Type B pancreatic cell (in vitro differentiated cells): Measurements from ENCODE around the gene PAQR7. TPM values are rescaled to one million over a fixed set of nuclear protein-coding genes. Genes with fewer than 3 reads are reported as not detected.

Experiments
- DNase-seq: peaks from one replicate; pipeline ENCODE4 v3.0.0; 2021; ENCODE audit warnings: mixed read lengths; ENCODE audit not compliant: unreplicated experiment; ENCODE audit errors: extremely low spot score
- H3K27ac Mint-ChIP-seq: 2 replicates; pipeline ENCODE4 v1.8.0; 2021; ENCODE audit warnings: mild to moderate bottlenecking, mixed read lengths
- H3K27me3 Mint-ChIP-seq: 2 replicates; pipeline ENCODE4 v1.8.0; 2021; ENCODE audit warnings: mixed read lengths
- H3K36me3 Mint-ChIP-seq: 2 replicates; pipeline ENCODE4 v1.8.0; 2021; ENCODE audit warnings: mixed read lengths
- H3K4me1 Mint-ChIP-seq: one replicate; pipeline ENCODE4 v1.8.0; 2021; ENCODE audit warnings: mixed read lengths; ENCODE audit not compliant: unreplicated experiment
- H3K4me3 Mint-ChIP-seq: 2 replicates; pipeline ENCODE4 v1.8.0; 2021; ENCODE audit warnings: mild to moderate bottlenecking, mixed read lengths
- H3K9me3 Mint-ChIP-seq: 2 replicates; pipeline ENCODE4 v1.8.0; 2021; ENCODE audit warnings: mixed read lengths
- CTCF ChIP-seq: fragments of 200-600 bp; sonication (generic); conservative IDR thresholded peaks from 2 replicates; pipeline ENCODE4 v1.5.0; 2021; ENCODE audit warnings: antibody characterized with exemption, mild to moderate bottlenecking
- total RNA-seq: library from RNA; stranded (reverse); gene quantifications from 2 replicates; pipeline ENCODE4 v1.2.1, GENCODE V29; 2021; ENCODE audit warnings: low replicate concordance

The PAQR7 gene
- total RNA-seq, 1 donor from 2014 or later, result 24.3 TPM

- no peak for DNase-seq
- Mint-ChIP-seq H3K36me3 (peaks cover 49% of the 10 kb centered on the region), H3K4me3 (no peak overlapping the region), H3K9me3 (no peaks in the 10 kb centered on the region), H3K27me3 (no peaks in the 10 kb centered on the region), H3K4me1 (peaks cover 51% of the 10 kb centered on the region), H3K27ac (no peak overlapping the region)
- no peak for TF ChIP-seq CTCF
Measured at GRCh38 chr1:25899792-25900191, 24.3 kb upstream of the PAQR7 start.

- Mint-ChIP-seq H3K4me3 (no peak overlapping the region), H3K27ac (peak overlapping the region; percentile 29)
Measured at GRCh38 chr1:25898223-25899015, 22.9 kb upstream of the PAQR7 start.

GRCh38 chr1:25897754-25898153 is 22.2 kb upstream of the PAQR7 start:
- no peak overlapping the region for H3K4me3 Mint-ChIP-seq
- no peak for TF ChIP-seq CTCF
- no peaks in the 10 kb centered on the region for H3K9me3 Mint-ChIP-seq
- H3K4me1 Mint-ChIP-seq, result peaks cover 43% of the 10 kb centered on the region
- peaks cover 35% of the 10 kb centered on the region for H3K36me3 Mint-ChIP-seq
- DNase-seq, result no peak
- H3K27me3 Mint-ChIP-seq, result no peaks in the 10 kb centered on the region
- H3K27ac Mint-ChIP-seq, result no peak overlapping the region

More at GRCh38 chr1:25898223-25899015, 22.9 kb upstream of the PAQR7 start:
- Mint-ChIP-seq H3K4me1 (peaks cover 44% of the 10 kb centered on the region), H3K27me3 (no peaks in the 10 kb centered on the region), H3K9me3 (no peaks in the 10 kb centered on the region), H3K36me3 (peaks cover 39% of the 10 kb centered on the region)
- DNase-seq, result no peak
- TF ChIP-seq CTCF, result no peak

GRCh38 chr1:25896266-25896665 is 20.8 kb upstream of the PAQR7 start:
- H3K27me3 Mint-ChIP-seq, result no peaks in the 10 kb centered on the region
- H3K4me1 Mint-ChIP-seq, result peaks cover 41% of the 10 kb centered on the region
- no peak for TF ChIP-seq CTCF
- peak overlapping the region; percentile 90 for H3K27ac Mint-ChIP-seq
- no peak overlapping the region for H3K4me3 Mint-ChIP-seq
- H3K36me3 Mint-ChIP-seq, result peaks cover 27% of the 10 kb centered on the region
- DNase-seq, result no peak
- H3K9me3 Mint-ChIP-seq, result no peaks in the 10 kb centered on the region

- H3K4me3 Mint-ChIP-seq, result peak overlapping the region; percentile 58
- peaks cover 37% of the 10 kb centered on the region for H3K4me1 Mint-ChIP-seq
- H3K27ac Mint-ChIP-seq, result peak overlapping the region; percentile 90
- H3K27me3 Mint-ChIP-seq, result no peaks in the 10 kb centered on the region
- peak; percentile 100 for TF ChIP-seq CTCF
- DNase-seq, result peak; percentile 93
- peaks cover 19% of the 10 kb centered on the region for H3K36me3 Mint-ChIP-seq
- no peaks in the 10 kb centered on the region for H3K9me3 Mint-ChIP-seq
Measured at GRCh38 chr1:25895365-25895990, 20.0 kb upstream of the PAQR7 start.
